ENCODE measurements around the gene HMMR. TPM values are rescaled to one million over a fixed set of nuclear protein-coding genes. Genes with fewer than 3 reads are reported as not detected.

Gene HMMR
- total and polyA plus RNA-seq, 2 donors from 2014 or later = 0.58 to 0.91 TPM

GRCh38 chr5:163440954-163441353, 19.5 kb upstream of the HMMR start:
- no peak for FAIRE-seq
- H3K9ac ChIP-seq (ENCODE audit: low read length in 3 of 3) = no peak overlapping the region
- no peaks in the 10 kb centered on the region for H3K27me3 ChIP-seq (ENCODE audit: control insufficient read depth, insufficient read depth, low read length)
- H3K4me1 ChIP-seq (ENCODE audit: control insufficient read depth in 2 of 3, insufficient read depth in 2 of 3, low read depth in 1 of 3, low read length in 3 of 3) = peaks cover 0 to 16% (median 8%) of the 10 kb centered on the region in 3 donors
- H3K36me3 ChIP-seq (ENCODE audit: control insufficient read depth in 2 of 3, insufficient read depth in 3 of 3, low read length in 3 of 3) = peaks cover 11 to 49% (median 18%) of the 10 kb centered on the region in 3 donors
- no peak for DNase-seq
- H3K9me3 ChIP-seq (ENCODE audit: control insufficient read depth in 2 of 3, insufficient read depth in 1 of 3, low read length in 3 of 3) = no peaks in the 10 kb centered on the region
- no peak for TF ChIP-seq CTCF (IDR thresholded peaks at IDR 0.05; ENCODE audit: borderline replicate concordance, extremely low read depth, insufficient read depth)
- no peak overlapping the region for H3K4me3 ChIP-seq (ENCODE audit: low read length in 3 of 3)
- intact Hi-C loops (cut with DNase I) = no loop called here
- H3K27ac ChIP-seq (ENCODE audit: low read depth in 2 of 2, low read length in 2 of 2) = no peak overlapping the region

- Histone ChIP-seq H3K36me3 (ENCODE audit: control insufficient read depth in 2 of 3, insufficient read depth in 3 of 3, low read length in 3 of 3) (peaks cover 19 to 68% (median 22%) of the 10 kb centered on the region in 3 donors), H3K9ac (ENCODE audit: low read length in 3 of 3) (no peak overlapping the region)
- no peak for FAIRE-seq
Measured at GRCh38 chr5:163444526-163444925, 15.9 kb upstream of the HMMR start.

GRCh38 chr5:163445345-163445744, 15.1 kb upstream of the HMMR start:
- DNase-seq = no peak
- no peak for TF ChIP-seq CTCF (IDR thresholded peaks at IDR 0.05; ENCODE audit: borderline replicate concordance, extremely low read depth, insufficient read depth)
- Histone ChIP-seq H3K27me3 (ENCODE audit: control insufficient read depth, insufficient read depth, low read length) (no peaks in the 10 kb centered on the region), H3K36me3 (ENCODE audit: control insufficient read depth in 2 of 3, insufficient read depth in 3 of 3, low read length in 3 of 3) (peaks cover 19 to 68% (median 22%) of the 10 kb centered on the region in 3 donors), H3K27ac (ENCODE audit: low read depth in 2 of 2, low read length in 2 of 2) (no peak overlapping the region), H3K9me3 (ENCODE audit: control insufficient read depth in 2 of 3, insufficient read depth in 1 of 3, low read length in 3 of 3) (no peaks in the 10 kb centered on the region), H3K9ac (ENCODE audit: low read length in 3 of 3) (no peak overlapping the region), H3K4me1 (ENCODE audit: control insufficient read depth in 2 of 3, insufficient read depth in 2 of 3, low read depth in 1 of 3, low read length in 3 of 3) (peaks cover 0 to 5% (median 0%) of the 10 kb centered on the region in 3 donors), H3K4me3 (ENCODE audit: low read length in 3 of 3) (no peak overlapping the region)
- intact Hi-C loops (cut with DNase I) = no loop called here
- FAIRE-seq = no peak

More at GRCh38 chr5:163444526-163444925, 15.9 kb upstream of the HMMR start:
- no peak overlapping the region for H3K27ac ChIP-seq (ENCODE audit: low read depth in 2 of 2, low read length in 2 of 2)
- no peaks in the 10 kb centered on the region for H3K9me3 ChIP-seq (ENCODE audit: control insufficient read depth in 2 of 3, insufficient read depth in 1 of 3, low read length in 3 of 3)
- intact Hi-C loops (cut with DNase I) = no loop called here
- no peak overlapping the region for H3K4me3 ChIP-seq (ENCODE audit: low read length in 3 of 3)
- H3K27me3 ChIP-seq (ENCODE audit: control insufficient read depth, insufficient read depth, low read length) = no peaks in the 10 kb centered on the region
- no peak for DNase-seq
- no peak for TF ChIP-seq CTCF (IDR thresholded peaks at IDR 0.05; ENCODE audit: borderline replicate concordance, extremely low read depth, insufficient read depth)
- H3K4me1 ChIP-seq (ENCODE audit: control insufficient read depth in 2 of 3, insufficient read depth in 2 of 3, low read depth in 1 of 3, low read length in 3 of 3) = peaks cover 0 to 13% (median 4%) of the 10 kb centered on the region in 3 donors

GRCh38 chr5:163447191-163447590, 13.2 kb upstream of the HMMR start:
- Histone ChIP-seq H3K9me3 (ENCODE audit: control insufficient read depth in 2 of 3, insufficient read depth in 1 of 3, low read length in 3 of 3) (no peaks in the 10 kb centered on the region), H3K4me3 (ENCODE audit: low read length in 3 of 3) (no peak overlapping the region), H3K27me3 (ENCODE audit: control insufficient read depth, insufficient read depth, low read length) (no peaks in the 10 kb centered on the region), H3K4me1 (ENCODE audit: control insufficient read depth in 2 of 3, insufficient read depth in 2 of 3, low read depth in 1 of 3, low read length in 3 of 3) (no peaks in the 10 kb centered on the region), H3K27ac (ENCODE audit: low read depth in 2 of 2, low read length in 2 of 2) (no peak overlapping the region), H3K36me3 (ENCODE audit: control insufficient read depth in 2 of 3, insufficient read depth in 3 of 3, low read length in 3 of 3) (peaks cover 15 to 52% (median 18%) of the 10 kb centered on the region in 3 donors), H3K9ac (ENCODE audit: low read length in 3 of 3) (no peak overlapping the region)
- TF ChIP-seq CTCF (IDR thresholded peaks at IDR 0.05; ENCODE audit: borderline replicate concordance, extremely low read depth, insufficient read depth) = no peak
- DNase-seq (no peak), FAIRE-seq (no peak)
- intact Hi-C loops (cut with DNase I) = no loop called here

Measured in kidney (tissue), 14 donors.